Astrocyte (in vitro differentiated cells and primary cell): ENCODE results near the gene GREM2.

ENCODE experiments used
- EZH2 ChIP-seq: IDR thresholded peaks from 2 replicates; pipeline ENCODE4 v1.6.1; 2012; ENCODE audit warnings: mild to moderate bottlenecking, low read length, inconsistent platforms; ENCODE audit not compliant: insufficient read depth
- TF ChIP-seq, protein P1 (sequence below): IDR thresholded peaks from 2 replicates; pipeline ENCODE4 v1.5.1; 2011; ENCODE audit warnings: low read depth, mild to moderate bottlenecking, inconsistent platforms, low read length, moderate library complexity; ENCODE audit not compliant: insufficient read depth

DNA sequence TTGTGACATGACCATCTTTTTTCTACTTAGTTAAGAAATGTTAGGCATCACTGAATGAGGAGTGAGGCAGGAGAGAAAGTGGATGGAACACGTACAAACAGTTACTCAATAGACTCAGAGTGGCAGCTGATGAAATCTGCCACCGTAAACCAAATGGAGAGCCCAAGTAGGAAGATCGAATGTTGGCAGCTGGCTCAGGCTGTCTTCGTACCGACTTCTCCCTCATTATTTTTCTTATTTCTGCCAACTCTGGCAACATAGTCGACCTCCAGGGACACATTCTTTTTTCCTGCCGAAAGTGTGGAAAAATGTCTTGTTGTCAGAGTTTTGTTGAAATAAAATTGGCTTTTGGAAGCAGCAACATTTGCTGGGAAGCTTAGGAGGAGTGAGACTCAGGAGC lies 143.3 kb downstream of the GREM2 start:
- TF ChIP-seq, protein P1, sequence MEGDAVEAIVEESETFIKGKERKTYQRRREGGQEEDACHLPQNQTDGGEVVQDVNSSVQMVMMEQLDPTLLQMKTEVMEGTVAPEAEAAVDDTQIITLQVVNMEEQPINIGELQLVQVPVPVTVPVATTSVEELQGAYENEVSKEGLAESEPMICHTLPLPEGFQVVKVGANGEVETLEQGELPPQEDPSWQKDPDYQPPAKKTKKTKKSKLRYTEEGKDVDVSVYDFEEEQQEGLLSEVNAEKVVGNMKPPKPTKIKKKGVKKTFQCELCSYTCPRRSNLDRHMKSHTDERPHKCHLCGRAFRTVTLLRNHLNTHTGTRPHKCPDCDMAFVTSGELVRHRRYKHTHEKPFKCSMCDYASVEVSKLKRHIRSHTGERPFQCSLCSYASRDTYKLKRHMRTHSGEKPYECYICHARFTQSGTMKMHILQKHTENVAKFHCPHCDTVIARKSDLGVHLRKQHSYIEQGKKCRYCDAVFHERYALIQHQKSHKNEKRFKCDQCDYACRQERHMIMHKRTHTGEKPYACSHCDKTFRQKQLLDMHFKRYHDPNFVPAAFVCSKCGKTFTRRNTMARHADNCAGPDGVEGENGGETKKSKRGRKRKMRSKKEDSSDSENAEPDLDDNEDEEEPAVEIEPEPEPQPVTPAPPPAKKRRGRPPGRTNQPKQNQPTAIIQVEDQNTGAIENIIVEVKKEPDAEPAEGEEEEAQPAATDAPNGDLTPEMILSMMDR = no peak
- TF ChIP-seq EZH2 = no peak
